ENCODE results near the gene PIP4K2A. TPM values are rescaled to one million over a fixed set of nuclear protein-coding genes. Genes with fewer than 3 reads are reported as not detected.

PIP4K2A gene
- total and polyA plus RNA-seq, 2 of the 8 experiments (the other 6 are each of a cell fraction or from before 2014, with no cell fraction given) = 19.0 to 60.9 TPM

DNA sequence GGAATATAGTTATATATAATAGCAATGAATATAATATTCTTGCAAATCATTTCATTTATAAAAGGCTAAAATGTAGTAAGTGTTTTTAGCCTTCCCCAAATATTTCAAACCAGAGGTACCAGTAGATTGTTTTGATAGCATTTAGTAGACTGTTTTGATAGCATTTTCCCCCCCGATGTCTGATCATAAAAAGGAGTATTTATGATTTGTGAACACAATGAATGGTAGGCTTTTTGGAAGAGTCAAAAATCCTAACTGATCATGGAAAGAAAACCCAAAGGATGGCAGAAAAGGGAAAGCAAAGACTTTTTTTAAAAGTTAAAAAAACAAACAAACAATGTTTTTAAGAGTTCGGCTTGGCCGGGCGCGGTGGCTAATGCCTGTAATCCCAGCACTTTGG lies 152.5 kb downstream of the PIP4K2A start:
- Histone ChIP-seq H3K4ac (replicated peaks; ENCODE audit: insufficient read length, low read depth, low read length) (no peak overlapping the region), H4K20me1 (replicated peaks in 1 of 2; ENCODE audit: control insufficient read depth in 1 of 2, insufficient read depth in 2 of 2, low read length in 2 of 2) (no peaks in the 10 kb centered on the region), H3K79me1 (ENCODE audit: low read depth, low read length) (no peaks in the 10 kb centered on the region), H3K18ac (ENCODE audit: extremely low read depth, low read length) (no peak overlapping the region), H2BK15ac (ENCODE audit: low read length) (no peak overlapping the region), H3K36me3 (ENCODE audit: control insufficient read depth in 2 of 4, insufficient read depth in 4 of 4, low read length in 3 of 4) (peaks cover 0 to 8% (median under 1%) of the 10 kb centered on the region in 4 experiments; a peak in 4 of 8 replicates), H3K79me2 (ENCODE audit: control insufficient read depth in 1 of 2, insufficient read depth in 2 of 2, low read length in 2 of 2) (no peaks in the 10 kb centered on the region), H2AFZ (ENCODE audit: low read length) (no peak overlapping the region), H3K23ac (ENCODE audit: insufficient read length) (no peak overlapping the region), H3K9ac (replicated peaks in 1 of 4; ENCODE audit: extremely low read depth in 1 of 4, low read depth in 3 of 4, low read length in 3 of 4) (no peak overlapping the region), H3K4me1 (replicated peaks in 1 of 4; ENCODE audit: control insufficient read depth in 3 of 4, insufficient read depth in 4 of 4, low read length in 3 of 4) (peaks cover 0 to 3% (median 0%) of the 10 kb centered on the region in 4 experiments; a peak in 2 of 7 replicates), H3K4me2 (ENCODE audit: insufficient read depth in 1 of 2, low read depth in 2 of 2, low read length in 2 of 2) (no peak overlapping the region), H2BK120ac (replicated peaks; ENCODE audit: low read depth, low read length) (no peak overlapping the region), H3K23me2 (ENCODE audit: low read depth, low read length) (no peaks in the 10 kb centered on the region), H3K27me3 (replicated peaks in 1 of 4; ENCODE audit: control insufficient read depth in 3 of 4, extremely low read depth in 1 of 4, insufficient read depth in 3 of 4, low read length in 3 of 4) (no peaks in the 10 kb centered on the region), H2BK12ac (ENCODE audit: low read depth, low read length) (no peak overlapping the region), H3K56ac (replicated peaks; ENCODE audit: insufficient read length, low read depth, low read length) (no peak overlapping the region), H4K5ac (ENCODE audit: insufficient read length, low read depth, low read length) (no peak overlapping the region), H4K91ac (replicated peaks; ENCODE audit: insufficient read length, low read length) (no peak overlapping the region), H2BK20ac (ENCODE audit: low read length) (no peak overlapping the region), H4K8ac (ENCODE audit: extremely low read depth, insufficient read depth, low read length) (no peak overlapping the region), H2AK5ac (ENCODE audit: low read depth, low read length) (no peak overlapping the region), H3K14ac (ENCODE audit: insufficient read length) (no peak overlapping the region), H3K4me3 (ENCODE audit: extremely low read depth in 1 of 4, insufficient read depth in 2 of 4, low read depth in 3 of 4, low read length in 4 of 4) (no peak overlapping the region), H3K27ac (ENCODE audit: low read depth, low read length) (no peak overlapping the region), H3K9me3 (ENCODE audit: insufficient read depth in 2 of 2, low read depth in 1 of 2, low read length in 1 of 2) (no peaks in the 10 kb centered on the region), H2BK5ac (ENCODE audit: low read depth, low read length) (no peak overlapping the region)
- FAIRE-seq = no peak
- WGBS, 2 experiments (ENCODE audit: extremely low coverage in 1 of 2, insufficient coverage in 1 of 2, insufficient read length in 1 of 2, insufficient replicate concordance in 2 of 2, low coverage in 1 of 2, low lambda C conversion rate in 2 of 2, missing lambda C conversion rate in 1 of 2) = 87% methylated on average over 5 of the region's 5 CpGs; no CpG with 5 or more reads in 1 of the 2 experiments
- ChIA-PET POLR2A (ENCODE audit: partially characterized antibody) (no interaction called here), CTCF (ENCODE audit: partially characterized antibody) (interaction anchor here (0.6 to 1.0 kb wide), 3 partner anchors 12 to 601 kb away, joined by 3 to 4 read pairs (median 3); no protein-coding TSS in a partner anchor)
- TF ChIP-seq CHD2 (IDR thresholded peaks at IDR 0.05; ENCODE audit: low read length) = no peak
- TF ChIP-seq JUN (IDR thresholded peaks at IDR 0.05; ENCODE audit: low read depth, low read length) = no peak
- no peak for TF ChIP-seq ZNF274 (IDR thresholded peaks at IDR 0.05; ENCODE audit: borderline replicate concordance, extremely low read depth, low read length)
- no peak for TF ChIP-seq RXRA (IDR thresholded peaks at IDR 0.05; ENCODE audit: insufficient read depth, low read depth, low read length)
- TF ChIP-seq TBP (IDR thresholded peaks at IDR 0.05; ENCODE audit: low read depth, low read length) = no peak
- TF ChIP-seq EGR1 (IDR thresholded peaks at IDR 0.05; ENCODE audit: borderline replicate concordance, low read depth, low read length) = no peak
- no peak for TF ChIP-seq CEBPB (IDR thresholded peaks at IDR 0.05; ENCODE audit: low read depth, low read length)
- TF ChIP-seq YY1 (IDR thresholded peaks at IDR 0.05; ENCODE audit: low read depth, low read length) = no peak
- no peak for TF ChIP-seq SP1 (IDR thresholded peaks at IDR 0.05; ENCODE audit: low read depth, low read length)
- TF ChIP-seq USF2 (IDR thresholded peaks at IDR 0.05; ENCODE audit: low read length) = no peak
- TF ChIP-seq GABPA (IDR thresholded peaks at IDR 0.05; ENCODE audit: borderline replicate concordance, insufficient read depth, low read length) = no peak
- DNase-seq (ENCODE audit: low read depth in 1 of 2, low spot score in 2 of 2) = no peak

Data from H1 (cell line).